BE2C (cell line): ENCODE data around the gene SYNDIG1.

Experiments used
- DNase-seq: peaks from one replicate; pipeline ENCODE4 v3.0.0-alpha.2; 2020
- H3K27me3 ChIP-seq: fragments of 250-450 bp; sonication (Bioruptor Pico); 2 replicates; pipeline ENCODE4 v1.5.1; 2020; ENCODE audit warnings: mild to moderate bottlenecking
- H3K36me3 ChIP-seq: fragments of 250-450 bp; sonication (Bioruptor Pico); 2 replicates; pipeline ENCODE4 v1.5.1; 2020; ENCODE audit warnings: mild to moderate bottlenecking
- H3K4me1 ChIP-seq: fragments of 250-450 bp; sonication (Bioruptor Pico); 2 replicates; pipeline ENCODE4 v1.5.1; 2020
- H3K4me3 ChIP-seq: 2 replicates; pipeline ENCODE4 v1.5.1; 2011; ENCODE audit warnings: low read depth, low read length
- H3K9me3 ChIP-seq: fragments of 250-450 bp; sonication (Bioruptor Pico); 2 replicates; pipeline ENCODE4 v1.5.1; 2020
- CTCF ChIP-seq: IDR thresholded peaks from 2 replicates; pipeline ENCODE4 v1.5.1; 2012; ENCODE audit warnings: mild to moderate bottlenecking, low read depth, low read length

SYNDIG1 gene

GRCh38 chr20:24607402-24607801 lies 138.0 kb downstream of the SYNDIG1 start:
- no peak for DNase-seq
- H3K4me3 ChIP-seq, result no peak overlapping the region
- H3K36me3 ChIP-seq, result no peaks in the 10 kb centered on the region
- H3K9me3 ChIP-seq, result no peaks in the 10 kb centered on the region; the same call in 1 of the 2 replicates
- no peak for TF ChIP-seq CTCF
- no peaks in the 10 kb centered on the region for H3K4me1 ChIP-seq
- H3K27me3 ChIP-seq, result no peaks in the 10 kb centered on the region

GRCh38 chr20:24608926-24609667 lies 139.7 kb downstream of the SYNDIG1 start:
- H3K36me3 ChIP-seq, result no peaks in the 10 kb centered on the region
- no peak for DNase-seq
- H3K9me3 ChIP-seq, result no peaks in the 10 kb centered on the region
- TF ChIP-seq CTCF, result no peak
- H3K4me3 ChIP-seq, result no peak overlapping the region
- no peaks in the 10 kb centered on the region for H3K27me3 ChIP-seq
- no peaks in the 10 kb centered on the region for H3K4me1 ChIP-seq

DNA sequence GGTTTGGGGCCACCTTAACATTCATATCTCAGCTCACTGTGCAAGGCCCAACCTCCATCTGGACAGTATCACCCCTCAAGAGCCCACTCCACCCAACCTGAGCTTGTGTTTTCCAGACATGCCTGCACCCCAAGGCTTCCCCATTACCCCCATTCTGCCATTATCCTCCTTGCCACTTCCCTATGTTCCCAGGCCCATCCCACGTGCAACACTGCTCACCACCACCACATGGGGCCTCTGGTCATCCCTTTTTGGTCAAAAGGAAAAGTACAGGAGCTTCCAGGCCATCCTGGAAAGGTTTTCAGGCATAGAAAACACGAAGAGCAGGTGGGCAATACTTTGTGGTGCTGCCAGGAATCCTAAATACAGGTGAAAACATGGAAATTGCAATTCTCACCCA lies 140.3 kb downstream of the SYNDIG1 start:
- Histone ChIP-seq H3K4me1 (no peaks in the 10 kb centered on the region), H3K9me3 (no peaks in the 10 kb centered on the region), H3K27me3 (no peaks in the 10 kb centered on the region), H3K36me3 (no peaks in the 10 kb centered on the region), H3K4me3 (no peak overlapping the region)
- no peak for TF ChIP-seq CTCF
- no peak for DNase-seq

DNA sequence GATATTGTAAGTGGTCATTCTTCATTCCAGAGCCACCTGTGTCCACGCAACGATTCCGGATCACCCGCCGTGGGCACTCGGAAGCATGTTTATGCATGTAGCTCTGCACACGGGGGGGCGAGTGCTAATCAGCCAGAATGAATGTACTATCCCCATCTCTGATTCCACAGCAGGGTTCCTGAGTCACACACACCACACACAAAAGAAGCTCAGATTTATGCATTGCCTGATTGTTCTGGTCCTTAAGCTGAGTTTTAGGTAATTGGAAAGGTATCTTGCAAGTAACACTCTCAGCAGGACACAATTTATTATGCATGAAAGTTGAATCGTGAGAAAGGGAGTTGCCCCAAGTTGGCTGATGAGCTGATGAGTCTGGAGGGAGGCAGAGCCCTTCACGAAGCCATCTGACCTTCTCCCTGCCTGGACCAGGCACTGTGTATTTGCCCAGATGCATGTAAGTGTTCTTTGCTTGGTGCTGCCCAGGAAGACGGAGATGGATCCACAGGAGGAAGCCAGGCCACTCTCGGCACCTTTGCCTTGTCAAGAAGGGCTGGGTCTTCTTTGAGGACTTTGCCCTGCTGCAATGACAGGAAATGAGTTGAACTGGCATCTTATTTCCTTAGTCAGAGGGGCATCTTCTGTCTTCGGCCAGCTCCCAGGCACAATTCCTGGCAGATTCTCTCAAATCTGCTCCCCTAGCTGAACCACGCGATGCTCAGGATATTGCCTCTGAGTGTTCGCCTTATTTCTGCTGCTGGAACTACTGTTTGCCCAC lies 141.1 kb downstream of the SYNDIG1 start:
- Histone ChIP-seq H3K9me3 (no peaks in the 10 kb centered on the region), H3K27me3 (no peaks in the 10 kb centered on the region), H3K4me1 (no peaks in the 10 kb centered on the region), H3K4me3 (no peak overlapping the region), H3K36me3 (no peaks in the 10 kb centered on the region)
- no peak for TF ChIP-seq CTCF
- DNase-seq, result no peak

DNA sequence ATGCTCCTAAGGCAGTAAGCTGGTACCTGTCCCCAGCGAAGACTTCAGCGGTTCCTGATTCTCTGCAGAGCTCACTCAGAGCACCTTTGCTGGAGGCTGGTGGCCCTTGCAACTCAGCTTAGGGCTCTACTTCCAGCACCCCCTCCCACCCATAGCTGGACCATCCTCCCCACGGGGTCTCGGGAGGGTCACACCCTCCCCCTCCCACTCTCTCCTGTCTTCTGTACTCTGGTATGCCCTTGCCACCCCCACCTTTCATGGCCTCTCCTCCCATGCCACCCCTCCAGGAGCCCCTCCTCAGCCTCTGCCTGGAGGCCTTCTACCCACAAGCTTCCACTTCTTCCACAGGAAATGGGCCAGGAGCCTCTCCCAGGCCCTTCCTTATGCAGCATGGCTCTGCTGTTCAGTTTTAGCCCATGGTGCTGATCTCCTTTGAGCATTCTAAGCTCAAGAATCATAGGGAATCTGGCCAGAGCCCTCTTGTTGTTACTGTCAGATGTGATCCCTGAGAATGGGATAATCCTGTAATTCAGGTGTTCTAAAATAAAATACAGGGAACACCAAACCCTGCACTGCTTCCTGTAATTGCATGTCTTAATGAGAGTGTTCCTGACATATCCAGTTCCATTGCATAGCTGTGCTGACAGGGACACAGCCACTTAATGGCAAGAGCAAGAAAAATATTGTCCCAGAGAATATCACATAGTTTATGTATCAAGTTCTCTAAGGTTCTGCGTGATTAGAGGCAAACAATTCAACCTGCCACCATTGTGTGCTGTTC lies 142.1 kb downstream of the SYNDIG1 start:
- no peaks in the 10 kb centered on the region for H3K9me3 ChIP-seq
- TF ChIP-seq CTCF, result no peak
- no peak overlapping the region for H3K4me3 ChIP-seq
- no peaks in the 10 kb centered on the region for H3K4me1 ChIP-seq
- H3K27me3 ChIP-seq, result no peaks in the 10 kb centered on the region
- H3K36me3 ChIP-seq, result no peaks in the 10 kb centered on the region
- no peak for DNase-seq
